ENCODE measurements around the gene KCNH5. TPM values are rescaled to one million over a fixed set of nuclear protein-coding genes. Genes with fewer than 3 reads are reported as not detected.

Gene KCNH5
- total RNA-seq, 1 donor from 2014 or later = not detected

DNA sequence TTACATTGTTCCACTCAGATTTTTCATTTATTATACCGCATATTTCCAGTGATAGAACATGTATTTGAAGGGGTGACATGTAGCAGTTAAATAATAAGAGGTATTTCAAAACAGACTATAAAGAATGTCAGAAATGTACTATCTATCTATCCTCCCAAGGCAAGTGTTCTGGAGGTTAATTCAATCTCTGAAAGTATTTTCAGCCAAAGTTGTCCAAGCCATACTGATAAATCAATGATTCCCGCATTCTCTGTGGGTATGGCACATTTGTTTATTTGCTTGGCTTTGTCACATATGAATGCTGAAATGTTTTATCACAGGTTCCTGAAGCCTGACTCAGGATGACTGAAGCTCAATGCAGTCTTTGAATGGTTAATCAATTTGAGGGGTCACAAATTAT, 35.8 kb downstream of the KCNH5 start:
- intact Hi-C loops (cut with micrococcal nuclease) = no loop called here

DNA sequence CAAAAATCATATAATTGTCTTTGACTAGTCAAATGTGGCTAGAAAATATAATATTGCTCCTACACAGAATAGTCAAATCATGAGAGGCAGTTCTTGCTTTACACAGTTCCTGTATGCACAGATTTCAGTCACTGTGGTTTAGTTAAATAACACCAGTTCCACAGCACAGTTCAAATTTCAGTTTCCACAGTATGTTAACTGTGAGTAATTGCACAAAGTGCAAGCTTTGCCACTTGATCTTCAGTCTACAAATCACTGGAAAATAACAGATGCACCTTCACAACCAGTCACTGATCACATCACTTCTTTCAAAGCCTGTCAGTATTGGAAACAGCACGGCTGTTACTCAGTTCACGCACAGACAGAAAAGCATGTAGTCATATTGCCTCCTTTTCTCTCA, 38.7 kb downstream of the KCNH5 start:
- intact Hi-C loops (cut with micrococcal nuclease) = no loop called here

DNA sequence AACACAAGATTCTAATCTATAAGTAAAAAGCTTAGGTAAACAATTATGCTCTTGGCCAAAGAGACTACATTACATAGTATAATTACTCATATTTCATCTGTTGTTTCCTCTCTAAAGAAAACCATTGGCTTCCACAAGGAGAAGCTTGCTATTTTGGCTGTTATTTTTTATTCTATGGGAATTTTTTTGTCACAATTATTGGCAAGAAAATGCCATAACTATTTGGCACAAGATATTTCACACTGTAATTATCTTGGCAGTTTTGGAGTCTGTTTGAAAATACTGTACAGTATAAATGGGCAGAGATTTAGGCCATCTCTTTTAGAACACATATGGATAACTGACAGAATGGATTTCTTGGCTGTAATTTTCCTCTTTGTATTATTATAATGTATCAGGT, 51.2 kb downstream of the KCNH5 start:
- intact Hi-C loops (cut with micrococcal nuclease) = no loop called here

DNA sequence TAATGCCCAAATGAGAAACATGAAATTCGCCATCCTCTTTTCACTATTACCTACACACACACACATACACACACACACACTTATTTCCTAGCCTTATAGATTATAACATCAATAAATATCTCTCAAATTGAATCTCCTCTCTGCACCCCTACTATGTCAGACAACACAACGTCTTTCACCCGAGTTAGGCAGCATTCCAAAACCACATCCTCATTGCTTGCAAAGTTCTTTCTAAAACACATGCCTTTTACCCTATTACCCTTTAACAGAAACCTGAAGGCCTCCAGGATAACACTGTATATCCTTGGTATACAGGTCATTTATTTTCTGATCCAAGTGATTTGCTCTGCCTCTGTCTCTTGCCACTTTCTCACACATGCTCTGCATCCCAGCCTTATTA, 56.3 kb downstream of the KCNH5 start:
- intact Hi-C loops (cut with micrococcal nuclease) = no loop called here

DNA sequence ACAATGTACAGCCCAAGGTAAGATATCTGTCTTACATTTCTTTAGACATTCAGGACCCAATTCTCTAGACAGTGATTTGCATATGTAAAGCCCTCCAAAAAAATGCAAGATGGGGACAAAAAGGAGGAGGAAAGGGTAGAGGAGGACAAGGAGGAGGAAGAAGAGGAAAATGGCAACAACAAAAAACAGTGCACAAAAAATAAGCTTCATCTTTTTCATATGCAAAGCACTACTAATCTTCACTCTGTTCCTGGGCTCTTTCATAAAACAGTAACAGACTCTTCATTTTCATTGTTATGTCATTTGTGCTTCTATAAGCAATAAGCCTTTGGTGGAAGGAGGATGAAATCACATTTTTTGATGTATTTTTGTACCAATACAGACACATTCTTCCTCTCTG, 61.4 kb downstream of the KCNH5 start:
- intact Hi-C loops (cut with micrococcal nuclease) = no loop called here

DNA sequence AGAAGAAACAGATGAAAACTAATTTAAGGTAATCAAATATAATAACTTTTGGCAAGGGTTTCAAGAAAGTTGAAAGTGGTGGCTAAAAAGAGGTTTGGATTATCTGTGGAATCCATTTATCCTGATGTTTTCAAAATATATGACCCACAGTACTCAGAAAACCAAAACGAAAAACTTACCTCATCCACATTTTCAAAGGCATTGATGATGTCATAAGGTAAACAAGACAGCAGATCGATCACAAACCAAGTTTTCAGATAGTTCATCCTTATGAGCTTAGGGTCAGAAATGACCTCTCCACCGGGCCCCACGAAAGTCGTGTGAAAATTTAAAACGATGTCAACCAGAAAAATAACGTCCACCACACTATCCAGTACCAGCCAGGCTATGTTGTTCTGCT, 64.6 kb downstream of the KCNH5 start:
- intact Hi-C loops (cut with micrococcal nuclease) = no loop called here

DNA sequence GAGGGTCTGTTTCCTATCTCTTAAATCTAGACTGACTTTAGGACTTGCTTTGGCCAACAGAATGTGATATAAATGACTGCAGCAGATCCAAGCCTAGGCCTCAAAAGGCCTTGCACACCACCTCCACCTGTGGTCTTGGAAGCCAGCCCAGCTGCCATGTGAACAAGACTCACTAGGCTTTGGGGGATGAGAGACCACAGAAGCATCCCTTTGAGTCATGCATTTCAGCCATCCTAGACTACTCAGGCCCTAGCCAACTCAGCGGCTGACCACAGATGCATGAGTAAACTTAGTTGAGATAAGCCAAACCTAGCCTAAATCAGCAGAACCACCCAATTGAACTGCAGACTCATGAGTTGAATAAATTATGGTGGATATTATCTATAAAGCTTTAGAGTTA, 87.7 kb downstream of the KCNH5 start:
- intact Hi-C loops (cut with micrococcal nuclease) = no loop called here

DNA sequence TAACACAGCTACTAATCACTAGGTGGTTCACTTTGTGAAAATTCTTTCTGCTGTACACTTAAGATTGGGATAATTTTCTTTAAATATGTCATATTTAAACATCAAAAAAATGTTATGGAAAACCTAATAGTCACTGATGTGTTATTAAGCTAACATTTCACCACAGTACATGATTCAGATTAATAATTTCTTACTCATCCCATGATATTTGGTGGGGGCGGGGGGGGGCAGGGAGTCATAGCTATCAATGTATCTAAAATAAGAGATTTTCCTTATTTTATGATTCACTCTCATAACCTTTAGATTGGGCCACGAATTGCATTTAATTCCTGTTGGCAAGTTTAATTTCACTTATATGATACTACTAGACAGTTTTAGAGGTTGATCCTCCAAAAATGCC, 88.8 kb downstream of the KCNH5 start:
- intact Hi-C loops (cut with micrococcal nuclease) = no loop called here

DNA sequence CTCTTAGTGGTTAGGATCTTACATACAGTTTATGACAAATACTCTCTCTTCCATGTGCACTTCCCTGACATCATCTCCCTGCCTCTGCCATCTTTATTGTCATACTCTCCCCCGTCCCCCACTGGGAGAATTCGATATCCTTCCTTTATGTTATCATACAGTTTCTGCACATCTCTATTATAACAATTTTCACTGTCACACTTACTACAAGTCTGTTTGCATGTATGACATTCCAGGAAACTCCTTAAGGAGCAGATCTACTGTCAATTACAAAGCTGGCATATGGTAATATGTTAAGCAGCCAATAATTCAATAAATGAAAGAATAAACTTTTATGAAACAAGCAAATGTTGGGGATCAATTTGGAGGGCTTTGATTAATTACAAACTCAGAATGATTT, 91.1 kb downstream of the KCNH5 start:
- intact Hi-C loops (cut with micrococcal nuclease) = no loop called here

DNA sequence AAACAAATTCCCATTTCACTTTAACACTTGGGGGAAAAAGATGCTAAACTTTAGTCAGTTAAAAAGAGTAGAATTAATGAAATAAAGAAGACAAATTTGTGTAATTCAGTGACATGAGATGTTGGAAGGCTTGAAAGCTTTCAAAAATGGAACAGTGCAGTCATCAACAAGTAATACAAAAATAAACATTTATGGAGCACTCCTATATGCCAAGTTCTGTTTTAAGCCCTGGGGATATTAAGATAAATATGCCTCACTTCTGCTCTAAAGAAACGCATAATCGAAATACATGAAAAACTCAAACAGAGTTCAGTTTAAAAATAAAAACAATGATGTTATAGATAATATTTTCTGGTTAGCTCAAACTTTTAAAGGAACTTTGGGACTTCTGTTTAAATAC, 93.0 kb downstream of the KCNH5 start:
- intact Hi-C loops (cut with micrococcal nuclease) = no loop called here

DNA sequence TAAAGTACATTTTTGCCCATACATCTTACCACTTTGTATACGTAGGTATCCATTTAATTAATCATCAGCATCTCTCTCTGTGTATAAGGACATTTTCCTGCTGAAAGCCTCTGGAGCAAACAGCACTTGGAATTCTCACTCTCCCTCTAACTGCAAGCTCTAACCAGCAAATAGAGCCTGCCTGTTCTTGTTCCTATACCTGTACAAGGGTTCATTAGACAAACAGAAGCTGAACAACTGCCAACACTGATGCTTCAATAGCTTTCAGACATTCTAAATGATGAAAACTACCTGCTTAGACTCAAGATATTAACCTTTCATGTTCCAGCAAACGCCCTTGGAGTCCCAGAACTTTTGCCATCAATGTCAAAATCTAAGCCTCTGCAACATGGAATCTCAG, 98.0 kb downstream of the KCNH5 start:
- intact Hi-C loops (cut with micrococcal nuclease) = no loop called here

DNA sequence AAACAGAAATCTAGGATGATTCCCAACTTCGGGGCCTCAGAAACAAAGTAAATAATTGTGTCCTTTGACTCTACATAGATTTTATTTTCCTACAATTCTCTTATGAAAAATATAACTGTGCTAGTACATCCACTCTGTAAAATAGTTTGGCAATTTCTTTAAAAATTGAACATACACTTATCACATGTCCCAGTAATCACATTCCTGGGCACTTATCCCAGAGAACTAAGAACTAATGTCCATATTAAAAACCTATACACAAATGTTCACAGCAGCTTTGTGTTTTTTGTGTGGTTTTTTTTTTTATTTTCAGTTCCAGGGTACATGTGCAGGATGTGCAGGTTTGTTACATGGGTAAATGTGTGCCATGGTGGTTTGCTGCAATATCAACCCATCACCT, 99.0 kb downstream of the KCNH5 start:
- intact Hi-C loops (cut with micrococcal nuclease) = no loop called here

DNA sequence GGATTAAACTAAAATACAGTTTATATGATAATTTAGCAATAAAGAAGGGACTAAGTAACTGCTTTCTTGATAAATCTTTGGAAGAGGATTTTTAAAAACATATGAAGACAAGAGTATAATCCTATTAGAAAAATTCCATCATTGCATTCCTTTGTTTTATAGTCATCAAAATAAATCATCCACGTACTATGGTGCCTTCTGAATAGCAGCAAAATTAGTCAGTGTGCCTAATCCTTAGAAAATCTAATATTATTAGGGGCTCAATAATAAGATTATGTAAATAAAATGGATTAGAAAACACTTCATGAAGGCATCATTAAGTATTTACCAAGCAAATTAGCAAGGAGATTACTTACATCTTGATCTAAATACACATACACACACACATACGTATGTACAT, 102.1 kb downstream of the KCNH5 start:
- intact Hi-C loops (cut with micrococcal nuclease) = no loop called here

DNA sequence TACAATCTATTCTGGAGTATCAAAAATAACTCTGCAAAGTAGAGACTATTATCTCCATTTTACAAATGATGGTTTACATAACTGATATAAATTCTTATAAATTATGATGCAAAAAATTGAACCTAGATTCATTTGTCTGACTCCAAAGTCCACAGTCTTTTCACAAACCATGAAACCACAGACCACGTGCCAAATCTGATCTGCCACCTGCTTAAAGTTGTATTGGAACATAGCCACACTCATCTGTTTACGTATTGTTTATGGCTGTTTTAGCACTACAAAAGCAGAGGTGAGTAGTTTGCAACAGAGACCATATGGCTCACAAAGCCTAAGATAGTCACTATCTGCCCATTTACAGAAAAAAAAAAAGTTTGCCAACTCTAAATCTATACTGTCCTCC, 105.3 kb downstream of the KCNH5 start:
- intact Hi-C loops (cut with micrococcal nuclease) = no loop called here

DNA sequence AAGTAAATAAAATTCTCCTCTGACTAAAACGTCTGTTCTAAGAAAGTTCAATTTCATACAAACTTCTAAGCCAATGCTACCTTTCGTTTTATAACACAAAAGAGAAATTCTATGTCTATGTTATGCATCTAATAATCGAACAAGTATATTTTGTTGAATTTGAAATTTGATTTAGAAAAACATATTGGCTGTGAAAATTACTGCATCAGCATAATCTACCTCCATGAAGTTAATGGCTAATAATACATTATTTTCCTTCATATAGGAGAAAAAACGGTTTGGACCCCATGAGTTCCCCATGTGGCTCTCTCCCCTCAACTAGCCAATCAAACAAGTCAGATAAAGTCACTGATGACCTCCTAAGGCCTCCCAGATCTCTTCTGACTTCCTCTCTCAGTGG, 106.5 kb downstream of the KCNH5 start:
- intact Hi-C loops (cut with micrococcal nuclease) = no loop called here

DNA sequence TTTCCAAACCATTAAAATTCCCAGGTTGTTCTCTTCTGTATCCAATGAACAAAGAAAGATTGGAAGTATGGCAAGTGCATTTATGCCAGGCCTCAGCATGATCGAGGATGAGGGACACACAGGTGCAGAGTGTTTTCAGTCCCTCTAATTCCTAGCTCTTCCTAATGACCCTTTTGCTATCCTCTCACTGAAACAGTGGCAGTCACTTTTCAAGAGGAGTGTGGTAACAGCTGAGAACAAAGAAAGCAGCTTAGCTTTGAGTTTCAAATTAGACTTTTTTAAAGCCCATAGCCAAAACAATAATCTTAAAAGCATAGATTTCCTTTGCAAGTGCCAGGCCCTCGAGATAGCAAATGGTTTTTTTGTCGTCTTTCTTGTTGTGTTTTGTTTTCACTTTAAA, 110.8 kb downstream of the KCNH5 start:
- intact Hi-C loops (cut with micrococcal nuclease) = no loop called here

DNA sequence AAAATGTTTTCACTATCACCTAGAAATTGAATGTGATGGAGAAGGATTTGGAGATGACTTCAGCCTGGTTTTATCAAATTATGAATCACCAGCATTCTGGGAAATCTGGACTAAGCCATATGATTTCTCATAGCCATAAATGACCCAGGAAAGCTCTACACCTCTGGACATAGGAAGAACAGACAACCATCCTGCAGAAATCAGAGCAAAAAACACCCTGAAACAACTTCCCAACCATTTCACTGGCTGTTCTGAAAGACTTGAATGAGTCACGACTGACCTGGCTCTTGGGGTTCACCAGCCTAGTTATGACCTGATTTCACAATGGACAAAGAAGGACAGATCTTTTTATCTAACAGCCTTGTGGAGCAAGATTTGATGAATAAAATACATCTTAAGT, 123.8 kb downstream of the KCNH5 start:
- intact Hi-C loops (cut with micrococcal nuclease) = no loop called here

DNA sequence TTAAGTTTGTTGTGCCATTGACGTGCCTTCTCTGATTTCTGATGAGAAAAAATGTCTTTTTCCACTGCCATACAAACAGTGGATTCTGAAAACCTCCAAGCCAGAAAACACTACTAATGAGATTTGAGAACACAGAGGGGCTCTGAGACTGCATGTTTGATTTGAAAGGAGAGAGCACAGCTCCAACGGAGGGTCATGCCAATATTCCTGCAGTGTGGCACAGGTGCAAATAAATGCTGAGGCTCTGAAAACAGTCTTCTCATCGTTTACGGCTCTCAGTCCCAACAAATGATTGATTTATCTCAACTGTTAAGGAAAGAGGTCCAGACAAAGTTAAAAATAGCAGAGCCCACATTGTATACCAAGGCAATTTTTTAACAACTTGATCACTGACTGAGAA, 128.7 kb downstream of the KCNH5 start:
- intact Hi-C loops (cut with micrococcal nuclease) = no loop called here

DNA sequence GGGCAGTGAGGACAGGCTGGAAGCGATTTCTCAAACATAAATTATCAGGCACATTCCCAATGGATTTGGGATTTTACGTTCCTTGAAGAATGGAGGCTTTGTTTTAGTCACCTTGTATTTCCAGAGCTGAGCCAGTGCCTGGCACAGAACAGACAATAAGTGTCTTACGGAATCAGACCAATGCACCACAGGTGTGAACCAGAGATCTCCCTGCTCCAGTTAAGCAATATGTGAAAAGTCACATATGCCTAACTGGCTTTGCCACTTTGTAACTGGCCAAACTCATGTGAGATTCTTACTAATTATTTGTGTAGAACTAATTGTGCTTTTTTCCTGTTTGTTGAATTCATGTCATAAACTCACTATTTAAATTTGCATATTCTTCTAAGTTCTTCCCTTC, 130.4 kb downstream of the KCNH5 start:
- intact Hi-C loops (cut with micrococcal nuclease) = no loop called here

DNA sequence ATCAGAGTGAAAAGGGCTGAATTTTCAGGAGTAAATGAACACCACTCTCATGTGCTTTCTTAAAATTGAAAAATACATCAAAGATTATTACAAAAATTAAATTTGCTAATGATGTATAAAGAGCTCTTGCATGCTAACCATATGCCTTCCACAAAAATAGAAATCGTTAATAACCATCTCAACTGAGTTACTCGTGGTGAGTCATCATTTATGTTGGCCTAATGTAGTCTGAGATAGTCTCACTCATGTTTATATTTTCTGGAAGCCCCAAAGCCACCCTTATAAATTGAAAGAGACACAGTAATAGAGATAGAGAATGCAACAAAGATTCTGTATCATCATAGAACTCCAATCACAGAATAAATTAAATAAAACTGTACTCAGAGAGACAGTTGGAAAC, 131.2 kb downstream of the KCNH5 start:
- intact Hi-C loops (cut with micrococcal nuclease) = no loop called here

DNA sequence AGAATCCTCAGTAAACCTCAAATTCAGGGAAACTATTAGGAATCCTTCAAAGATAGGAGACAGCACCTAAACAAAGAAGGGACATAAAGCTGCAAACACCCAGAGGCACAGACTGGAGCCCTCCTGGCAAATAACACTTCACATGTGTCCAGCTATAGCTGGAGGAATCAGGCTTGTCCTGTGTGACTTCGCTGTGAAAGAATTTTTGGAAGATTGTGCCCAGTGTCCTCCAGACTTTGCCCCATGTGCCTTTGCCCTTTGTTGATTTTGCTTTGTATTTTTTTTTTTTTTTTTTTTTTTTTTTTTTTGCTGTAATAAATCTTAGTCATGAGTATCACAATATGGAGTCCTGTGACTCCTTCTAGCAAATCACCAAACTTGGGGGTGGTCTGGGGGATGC, 136.8 kb downstream of the KCNH5 start:
- intact Hi-C loops (cut with micrococcal nuclease) = no loop called here

DNA sequence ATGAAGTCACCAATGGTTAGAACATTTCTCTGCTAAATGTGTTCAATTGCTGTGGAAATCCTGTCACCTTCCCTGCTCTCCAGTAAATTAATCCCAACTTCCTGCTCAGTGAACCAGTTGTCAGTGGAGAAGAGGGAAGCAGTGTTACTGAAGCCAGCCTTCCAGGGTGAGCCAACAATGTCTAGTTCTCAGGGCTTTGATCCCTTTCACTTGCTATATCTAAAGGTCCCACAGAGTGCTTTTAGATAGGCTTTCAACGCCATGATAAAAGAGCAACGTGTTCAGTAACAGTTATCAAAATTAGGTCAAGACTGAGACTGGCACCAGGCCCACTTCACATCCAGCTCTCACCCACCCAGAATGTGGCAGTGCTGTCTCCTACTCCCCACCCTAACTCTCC, 139.7 kb downstream of the KCNH5 start:
- intact Hi-C loops (cut with micrococcal nuclease) = no loop called here

DNA sequence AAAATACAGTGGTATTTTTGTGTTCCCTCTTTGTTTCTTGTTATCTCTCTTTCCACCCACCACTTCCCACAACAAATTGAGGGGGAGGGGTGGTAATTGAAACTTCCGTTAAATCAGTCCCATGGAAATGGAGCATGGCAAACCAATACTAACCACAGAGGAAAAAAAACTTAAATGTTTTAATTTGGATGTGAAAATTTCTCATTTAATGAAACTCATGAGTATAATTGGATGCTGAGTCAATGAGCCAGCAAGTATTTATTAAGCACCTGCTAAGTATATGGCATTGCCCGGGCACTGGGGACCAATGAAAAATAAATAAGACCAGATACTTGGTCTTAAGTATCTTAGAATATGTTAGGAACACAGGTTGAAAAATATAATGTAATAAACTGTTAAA, 147.5 kb downstream of the KCNH5 start:
- intact Hi-C loops (cut with micrococcal nuclease) = no loop called here

DNA sequence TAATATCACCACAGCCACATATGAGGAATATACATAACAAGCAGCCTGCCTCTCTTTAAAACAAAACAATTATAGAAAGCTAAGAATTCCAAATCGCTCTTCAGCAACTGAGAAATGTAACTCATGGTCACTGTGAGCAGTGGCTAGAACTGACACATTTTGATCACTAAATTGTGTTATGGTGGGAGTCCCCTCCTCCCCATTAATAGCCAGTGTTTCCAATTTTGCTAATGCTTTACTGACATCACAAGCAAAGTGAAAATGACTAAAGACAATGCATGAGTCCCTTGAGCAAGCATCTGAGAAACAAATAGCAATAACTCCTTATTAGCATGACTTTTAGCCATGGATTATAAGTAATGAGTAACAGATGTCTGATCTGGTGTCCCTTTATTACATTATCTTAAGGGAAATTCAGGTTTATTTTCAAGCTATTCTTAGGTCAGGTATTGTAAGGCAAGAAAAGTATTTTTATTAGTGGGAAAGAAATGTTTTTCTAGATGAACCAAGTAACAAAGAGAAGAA, 148.3 kb downstream of the KCNH5 start:
- intact Hi-C loops (cut with micrococcal nuclease) = no loop called here
